Esophagus squamous epithelium (tissue), 4 donors: ENCODE data around the gene CARS2.

Experiments
- POLR2A ChIP-seq, 4 donors: fragments of 450-650 bp; IDR thresholded peaks; one replicate each; pipeline ENCODE4 v1.6.1; 2017; ENCODE audit warnings: antibody characterized with exemption in 4 of 4, mild to moderate bottlenecking in 4 of 4, moderate library complexity in 3 of 4
- TF ChIP-seq, protein P1 (sequence below), 6 experiments: fragments of 450-650 bp in 4 of 6; fragments of 200-600 bp in 2 of 6; sonication (generic) in 2 of 6; IDR thresholded peaks; one replicate each; pipeline ENCODE4 v1.5.1; 2016 to 2019; ENCODE audit warnings: antibody characterized with exemption in 6 of 6, mild to moderate bottlenecking in 4 of 6, moderate library complexity in 4 of 6

- TF ChIP-seq, protein P1, sequence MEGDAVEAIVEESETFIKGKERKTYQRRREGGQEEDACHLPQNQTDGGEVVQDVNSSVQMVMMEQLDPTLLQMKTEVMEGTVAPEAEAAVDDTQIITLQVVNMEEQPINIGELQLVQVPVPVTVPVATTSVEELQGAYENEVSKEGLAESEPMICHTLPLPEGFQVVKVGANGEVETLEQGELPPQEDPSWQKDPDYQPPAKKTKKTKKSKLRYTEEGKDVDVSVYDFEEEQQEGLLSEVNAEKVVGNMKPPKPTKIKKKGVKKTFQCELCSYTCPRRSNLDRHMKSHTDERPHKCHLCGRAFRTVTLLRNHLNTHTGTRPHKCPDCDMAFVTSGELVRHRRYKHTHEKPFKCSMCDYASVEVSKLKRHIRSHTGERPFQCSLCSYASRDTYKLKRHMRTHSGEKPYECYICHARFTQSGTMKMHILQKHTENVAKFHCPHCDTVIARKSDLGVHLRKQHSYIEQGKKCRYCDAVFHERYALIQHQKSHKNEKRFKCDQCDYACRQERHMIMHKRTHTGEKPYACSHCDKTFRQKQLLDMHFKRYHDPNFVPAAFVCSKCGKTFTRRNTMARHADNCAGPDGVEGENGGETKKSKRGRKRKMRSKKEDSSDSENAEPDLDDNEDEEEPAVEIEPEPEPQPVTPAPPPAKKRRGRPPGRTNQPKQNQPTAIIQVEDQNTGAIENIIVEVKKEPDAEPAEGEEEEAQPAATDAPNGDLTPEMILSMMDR (IDR thresholded peaks at IDR 0.05), result no peak
- no peak for TF ChIP-seq POLR2A (IDR thresholded peaks at IDR 0.05)
Measured at GRCh38 chr13:110699148-110700145, 6.5 kb downstream of the CARS2 start.
